H1 (cell line): Measurements from ENCODE around the gene DPM3. TPM values are rescaled to one million over a fixed set of nuclear protein-coding genes. Genes with fewer than 3 reads are reported as not detected.

Experiments
- CTCF ChIA-PET: fragments of 300-600 bp; sonication (Branson Sonifier 250); formaldehyde crosslinking; loops from one replicate; lab custom pipeline; 2021; ENCODE audit not compliant: partially characterized antibody; lab: Charles Lee
- POLR2A ChIA-PET: fragments of 300-600 bp; sonication (Branson Sonifier 250); formaldehyde crosslinking; loops from one replicate; lab custom pipeline; 2021; ENCODE audit warnings: inconsistent platforms; ENCODE audit not compliant: partially characterized antibody; lab: Charles Lee
- DNase-seq, 2 experiments: peaks; one replicate each; pipeline versions ENCODE4 v3.0.0 to v3.0.0-alpha.2; 2010 to 2022; ENCODE audit warnings: low spot score in 2 of 2, low read depth in 1 of 2, mixed read lengths in 1 of 2
- FAIRE-seq: peaks from 2 replicates; lab custom pipeline; 2011; peaks lifted over from hg19 to GRCh38; lab: Jason Lieb, UNC
- H2AFZ ChIP-seq: 2 replicates; pipeline ENCODE4 v1.8.1; 2012; ENCODE audit warnings: low read length, inconsistent platforms
- H2AK5ac ChIP-seq: 2 replicates; pipeline ENCODE4 v1.6.1; 2013; ENCODE audit warnings: low read depth, low read length
- H2BK120ac ChIP-seq: replicated peaks from 2 replicates; pipeline ENCODE3; 2013; ENCODE audit warnings: low read depth, low read length, inconsistent platforms
- H2BK12ac ChIP-seq: 2 replicates; pipeline ENCODE4 v1.6.1; 2013; ENCODE audit warnings: low read depth, low read length
- H2BK15ac ChIP-seq: 2 replicates; pipeline ENCODE4 v1.6.1; 2013; ENCODE audit warnings: low read length
- H2BK20ac ChIP-seq: 2 replicates; pipeline ENCODE4 v1.6.1; 2013; ENCODE audit warnings: low read length
- H2BK5ac ChIP-seq: 2 replicates; pipeline ENCODE4 v1.6.1; 2013; ENCODE audit warnings: low read depth, low read length
- H3K14ac ChIP-seq: 2 replicates; pipeline ENCODE4 v1.6.1; 2013; ENCODE audit warnings: inconsistent platforms; ENCODE audit not compliant: insufficient read length
- H3K18ac ChIP-seq: 2 replicates; pipeline ENCODE4 v1.6.1; 2013; ENCODE audit warnings: low read length; ENCODE audit errors: extremely low read depth
- H3K23ac ChIP-seq: 2 replicates; pipeline ENCODE4 v1.6.1; 2013; ENCODE audit warnings: inconsistent platforms; ENCODE audit not compliant: insufficient read length
- H3K23me2 ChIP-seq: 2 replicates; pipeline ENCODE4 v1.6.1; 2013; ENCODE audit warnings: low read depth, low read length
- H3K27ac ChIP-seq: 2 replicates; pipeline ENCODE4 v1.6.1; 2011; ENCODE audit warnings: low read depth, low read length, inconsistent platforms
- H3K27me3 ChIP-seq, 4 experiments: replicated peaks in 1 of 4; 1 replicate in 1 of 4; 2 replicates in 3 of 4; pipeline versions ENCODE4 v1.6.1 to v1.8.1; 2011 to 2013; ENCODE audit warnings: low read length in 3 of 4, mild to moderate bottlenecking in 3 of 4, inconsistent platforms in 2 of 4, mixed read lengths in 2 of 4, moderate library complexity in 1 of 4; ENCODE audit not compliant: control insufficient read depth in 3 of 4, insufficient read depth in 3 of 4; ENCODE audit errors: extremely low read depth in 1 of 4
- H3K36me3 ChIP-seq, 4 experiments: 2 replicates each; pipeline versions ENCODE4 v1.6.1 to v1.8.1; 2011 to 2013; ENCODE audit warnings: mild to moderate bottlenecking in 4 of 4, low read length in 3 of 4, moderate library complexity in 2 of 4, control low read depth in 1 of 4, inconsistent platforms in 1 of 4; ENCODE audit not compliant: insufficient read depth in 4 of 4, control insufficient read depth in 2 of 4
- H3K4ac ChIP-seq: replicated peaks from 2 replicates; pipeline ENCODE3; 2013; ENCODE audit warnings: low read length, low read depth, mixed read lengths, inconsistent platforms; ENCODE audit not compliant: insufficient read length
- H3K4me1 ChIP-seq, 4 experiments: replicated peaks in 1 of 4; 1 replicate in 1 of 4; 2 replicates in 3 of 4; pipeline versions ENCODE4 v1.6.1 to v1.8.1; 2011 to 2013; ENCODE audit warnings: low read length in 3 of 4, inconsistent platforms in 2 of 4, mixed read lengths in 1 of 4; ENCODE audit not compliant: insufficient read depth in 4 of 4, control insufficient read depth in 3 of 4
- H3K4me2 ChIP-seq, 2 experiments: 2 replicates each; pipeline versions ENCODE4 v1.6.1 to v1.8.1; 2011 to 2013; ENCODE audit warnings: low read depth in 2 of 2, low read length in 2 of 2, control low read depth in 1 of 2, inconsistent platforms in 1 of 2, mild to moderate bottlenecking in 1 of 2; ENCODE audit not compliant: insufficient read depth in 1 of 2
- H3K4me3 ChIP-seq, 4 experiments: fragments of 200-600, 300-600 bp in 1 of 4; sonication (generic), shearing (Covaris generic), sonication (Bioruptor Twin) in 1 of 4; 2 replicates each; pipeline versions ENCODE4 v1.5.1 to v1.8.1; 2011 to 2016; ENCODE audit warnings: low read length in 4 of 4, low read depth in 3 of 4, control low read depth in 2 of 4, inconsistent platforms in 2 of 4, mild to moderate bottlenecking in 2 of 4, mixed read lengths in 1 of 4, moderate library complexity in 1 of 4; ENCODE audit not compliant: insufficient read depth in 2 of 4; ENCODE audit errors: extremely low read depth in 1 of 4
- H3K56ac ChIP-seq: replicated peaks from 2 replicates; pipeline ENCODE3; 2013; ENCODE audit warnings: low read depth, mild to moderate bottlenecking, mixed read lengths, low read length, inconsistent platforms; ENCODE audit not compliant: insufficient read length
- H3K79me1 ChIP-seq: 2 replicates; pipeline ENCODE4 v1.6.1; 2013; ENCODE audit warnings: low read depth, low read length, control low read depth
- H3K79me2 ChIP-seq, 2 experiments: 2 replicates each; pipeline versions ENCODE4 v1.6.1 to v1.8.1; 2012 to 2013; ENCODE audit warnings: low read length in 2 of 2, mild to moderate bottlenecking in 2 of 2, inconsistent platforms in 1 of 2; ENCODE audit not compliant: insufficient read depth in 2 of 2, control insufficient read depth in 1 of 2
- H3K9ac ChIP-seq, 4 experiments: replicated peaks in 1 of 4; 1 replicate in 1 of 4; 2 replicates in 3 of 4; pipeline versions ENCODE4 v1.6.1 to v1.8.1; 2011 to 2013; ENCODE audit warnings: low read depth in 3 of 4, low read length in 3 of 4, control low read depth in 2 of 4, mild to moderate bottlenecking in 2 of 4, moderate library complexity in 2 of 4, inconsistent platforms in 1 of 4; ENCODE audit errors: extremely low read depth in 1 of 4
- H3K9me3 ChIP-seq, 2 experiments: 2 replicates each; pipeline versions ENCODE4 v1.6.1 to v1.8.1; 2012 to 2013; ENCODE audit warnings: mild to moderate bottlenecking in 2 of 2, moderate library complexity in 2 of 2, control low read depth in 1 of 2, inconsistent platforms in 1 of 2, low read depth in 1 of 2, low read length in 1 of 2, mixed read lengths in 1 of 2; ENCODE audit not compliant: insufficient read depth in 2 of 2
- H4K20me1 ChIP-seq, 2 experiments: replicated peaks in 1 of 2; 2 replicates each; pipeline versions ENCODE3 to v1.8.1; 2011 to 2013; ENCODE audit warnings: inconsistent platforms in 2 of 2, low read length in 2 of 2, mild to moderate bottlenecking in 1 of 2; ENCODE audit not compliant: insufficient read depth in 2 of 2, control insufficient read depth in 1 of 2
- H4K5ac ChIP-seq: 2 replicates; pipeline ENCODE4 v1.6.1; 2013; ENCODE audit warnings: low read length, low read depth, mixed read lengths, inconsistent platforms; ENCODE audit not compliant: insufficient read length
- H4K8ac ChIP-seq: 2 replicates; pipeline ENCODE4 v1.8.0; 2013; ENCODE audit warnings: mild to moderate bottlenecking, moderate library complexity, low read length, inconsistent platforms; ENCODE audit not compliant: insufficient read depth; ENCODE audit errors: extremely low read depth
- H4K91ac ChIP-seq: replicated peaks from 2 replicates; pipeline ENCODE3; 2013; ENCODE audit warnings: low read length, mixed read lengths, inconsistent platforms; ENCODE audit not compliant: insufficient read length
- CTBP2 ChIP-seq: IDR thresholded peaks from 2 replicates; pipeline ENCODE4 v1.7.0; 2011; ENCODE audit warnings: borderline replicate concordance, mild to moderate bottlenecking, moderate library complexity, mixed read lengths, low read length; ENCODE audit not compliant: insufficient read depth, insufficient read length
- EZH2 ChIP-seq: fragments of 200-600 bp; sonication (generic); IDR thresholded peaks from 2 replicates; pipeline ENCODE4 v1.7.1; 2012; ENCODE audit warnings: low read depth, mild to moderate bottlenecking, moderate library complexity, low read length, inconsistent platforms; ENCODE audit not compliant: severe bottlenecking
- MAFK ChIP-seq: IDR thresholded peaks from 2 replicates; pipeline ENCODE4 v1.6.1; 2012; ENCODE audit warnings: low read depth, mild to moderate bottlenecking, improper control_type of control experiment, low read length
- NRF1 ChIP-seq: IDR thresholded peaks from 2 replicates; pipeline ENCODE4 v1.6.1; 2011; ENCODE audit warnings: mild to moderate bottlenecking, low read depth, low read length, improper control_type of control experiment
- SRF ChIP-seq: IDR thresholded peaks from 2 replicates; pipeline ENCODE4 v1.6.1; 2011; ENCODE audit warnings: mild to moderate bottlenecking, low read depth, low read length, moderate library complexity
- TAF7 ChIP-seq: optimal IDR thresholded peaks from 2 replicates; pipeline ENCODE3; 2011; ENCODE audit warnings: low read depth, mild to moderate bottlenecking, inconsistent platforms, low read length, moderate library complexity, borderline replicate concordance
- WGBS, 2 experiments: shearing (Covaris generic) in 1 of 2; methylation state at CpG; one replicate each; pipeline versions ENCODE4 v1.1.6 to v1.1.7; 2013 to 2015; ENCODE audit warnings: low lambda C conversion rate in 2 of 2, mixed read lengths in 2 of 2, inconsistent platforms in 1 of 2, low coverage in 1 of 2, missing lambda C conversion rate in 1 of 2; ENCODE audit not compliant: insufficient replicate concordance in 2 of 2, insufficient coverage in 1 of 2, insufficient read length in 1 of 2; ENCODE audit errors: extremely low coverage in 1 of 2, missing lambda C conversion rate in 1 of 2; 5-methylcytosine and 5-hydroxymethylcytosine counted together
- polyA plus RNA-seq, 7 experiments: library from polyadenylated mRNA; depleted of rRNA in 3 of 7; stranded (reverse) in 5 of 7; unstranded in 2 of 7; fragments of >200 nt in 5 of 7; fragments of 200-250 nt in 2 of 7; gene quantifications; 1 replicate in 5 of 7; 2 replicates in 1 of 7; 4 replicates in 1 of 7; pipeline versions ENCODE4 v1.2.1 to v1.2.3, GENCODE V29; 2011 to 2013; ENCODE audit warnings: missing spikeins in 2 of 7, mixed read lengths in 2 of 7
- total RNA-seq: library from RNA; stranded (reverse); fragmentation: NEBNext Ultra II Directional; extraction: Animal tissue kit (Norgen Biotek cat#: 25700); gene quantifications from 2 replicates; pipeline ENCODE4 v1.2.1, GENCODE V29; 2021

DPM3 gene
- total and polyA plus RNA-seq, 2 of the 8 experiments (the other 6 are each of a cell fraction or from before 2014, with no cell fraction given): 44.8 to 227 TPM

DNA sequence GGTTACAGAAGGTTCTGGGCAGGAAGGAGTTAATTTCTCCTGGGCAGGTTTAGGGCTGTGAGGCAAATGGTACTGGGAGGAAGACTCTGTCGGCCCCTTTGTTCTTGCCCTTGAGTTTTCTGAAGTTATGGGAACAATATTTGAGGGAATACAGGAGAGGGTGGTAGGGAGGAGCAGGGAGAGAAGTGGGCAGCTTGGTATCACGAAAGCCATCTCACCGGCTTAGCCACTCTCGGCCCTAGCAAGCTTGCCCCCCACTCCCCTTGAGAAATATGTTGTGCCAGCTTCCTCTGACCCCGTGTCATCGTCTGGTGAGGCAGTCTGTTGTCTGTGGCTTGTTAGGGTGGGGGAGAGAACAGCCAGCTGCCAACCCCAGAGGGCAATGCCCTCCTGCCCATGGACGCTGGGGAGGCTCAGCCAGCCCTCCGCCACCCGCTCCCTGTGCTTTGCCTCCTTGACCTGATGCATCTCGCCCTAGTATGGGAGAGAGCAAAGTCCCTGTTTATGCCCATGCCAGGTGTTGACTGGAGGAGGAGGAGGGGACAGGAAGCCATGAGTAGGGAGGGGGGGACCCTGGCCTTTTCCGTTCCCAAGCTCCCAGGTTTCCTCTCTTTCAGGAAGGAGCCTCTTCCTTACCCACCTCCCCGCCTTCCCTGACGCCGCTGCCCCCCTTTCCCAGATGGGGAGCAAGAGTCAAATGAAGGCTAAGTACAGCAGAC is 11.4 kb downstream of the DPM3 start:
- Histone ChIP-seq H3K18ac (peak overlapping the region; percentile 78), H3K56ac (no peak overlapping the region), H4K20me1 (no peaks in the 10 kb centered on the region), H3K14ac (no peak overlapping the region), H2BK20ac (peak overlapping the region; percentile 93; the same call in 1 of the 2 replicates), H4K91ac (peak overlapping the region; percentile 68), H3K9ac (peak overlapping the region in 2 of 4 experiments; percentile 1 to 2; a peak in 1 of 7 replicates), H4K8ac (no peak overlapping the region; the same call in 1 of the 2 replicates), H2BK120ac (peak overlapping the region; percentile 3), H2BK5ac (peak overlapping the region; percentile 85; the same call in 1 of the 2 replicates), H2BK12ac (peak overlapping the region; percentile 96; the same call in 1 of the 2 replicates), H3K4me1 (peaks cover 16 to 58% (median 40%) of the 10 kb centered on the region in 4 experiments), H3K79me1 (no peaks in the 10 kb centered on the region), H3K4me2 (peak overlapping the region; percentile 94 to 97), H3K23ac (no peak overlapping the region), H3K27ac (no peak overlapping the region), H3K4ac (no peak overlapping the region), H2BK15ac (peak overlapping the region; percentile 46; the same call in 1 of the 2 replicates), H4K5ac (peak overlapping the region; percentile 20), H2AK5ac (0 out of 2 replicates have a peak overlapping the region, but pooled peaks have one; percentile 56), H3K23me2 (peaks cover 28% of the 10 kb centered on the region), H3K4me3 (peak overlapping the region; percentile 34 to 62 (median 44); a peak in 7 of 8 replicates), H3K36me3 (peaks cover 0 to 4% (median under 1%) of the 10 kb centered on the region in 4 experiments; a peak in 2 of 8 replicates), H3K9me3 (no peaks in the 10 kb centered on the region), H3K79me2 (no peaks in the 10 kb centered on the region), H2AFZ (no peak overlapping the region), H3K27me3 (peaks cover 33 to 50% (median 45%) of the 10 kb centered on the region in 4 experiments)
- FAIRE-seq (no peak), DNase-seq (peak in 1 of 2 experiments; percentile 66)
- ChIA-PET CTCF (interaction anchor here (0.6 to 14.2 kb wide), 15 partner anchors 12 to 123 kb away, joined by 3 to 187 read pairs (median 4); partner anchors contain the start of genes KRTCAP2 and TRIM46), POLR2A (interaction anchor here (0.6 to 3.1 kb wide), 19 partner anchors 8 to 156 kb away, joined by 3 to 24 read pairs (median 5); partner anchors contain the start of genes ADAM15, EFNA3, KRTCAP2 and TRIM46)
- TF ChIP-seq EZH2 (no peak), SRF (no peak), CTBP2 (no peak), MAFK (no peak), TAF7 (no peak), NRF1 (no peak)
- WGBS, 2 experiments: 26% methylated on average over 13 of the region's 14 CpGs; no CpG with 5 or more reads in 1 of the 2 experiments
